IPS DF 6.9 (cell line): Measurements from ENCODE around the gene MYCN.

Experiments used
- DNase-seq: peaks from one replicate; pipeline ENCODE4 v3.0.0-alpha.2; 2013; ENCODE audit warnings: low read depth, low spot score
- H3K27ac ChIP-seq: one replicate; pipeline ENCODE4 v1.5.1; 2013; ENCODE audit warnings: low read length, control low read depth
- H3K27me3 ChIP-seq: 2 replicates; pipeline ENCODE4 v1.6.1; 2013; ENCODE audit warnings: mild to moderate bottlenecking, low read length; ENCODE audit not compliant: control insufficient read depth, insufficient read depth
- H3K36me3 ChIP-seq: 2 replicates; pipeline ENCODE4 v1.6.1; 2013; ENCODE audit warnings: low read length; ENCODE audit not compliant: control insufficient read depth, insufficient read depth
- H3K4me1 ChIP-seq: 2 replicates; pipeline ENCODE4 v1.6.1; 2013; ENCODE audit warnings: low read length; ENCODE audit not compliant: control insufficient read depth, insufficient read depth
- H3K4me3 ChIP-seq: 2 replicates; pipeline ENCODE4 v1.5.1; 2013; ENCODE audit warnings: mild to moderate bottlenecking, low read length
- H3K9me3 ChIP-seq: 2 replicates; pipeline ENCODE4 v1.6.1; 2013; ENCODE audit warnings: low read length, inconsistent platforms; ENCODE audit not compliant: control insufficient read depth, insufficient read depth
- WGBS: extraction: QIAGEN DNeasy Blood & Tissue Kit; methylation state at CpG from one replicate; pipeline ENCODE4 v1.1.7; 2013; ENCODE audit warnings: mixed read lengths, missing lambda C conversion rate; ENCODE audit not compliant: insufficient read length, insufficient coverage; 5-methylcytosine and 5-hydroxymethylcytosine counted together

The MYCN gene

DNA sequence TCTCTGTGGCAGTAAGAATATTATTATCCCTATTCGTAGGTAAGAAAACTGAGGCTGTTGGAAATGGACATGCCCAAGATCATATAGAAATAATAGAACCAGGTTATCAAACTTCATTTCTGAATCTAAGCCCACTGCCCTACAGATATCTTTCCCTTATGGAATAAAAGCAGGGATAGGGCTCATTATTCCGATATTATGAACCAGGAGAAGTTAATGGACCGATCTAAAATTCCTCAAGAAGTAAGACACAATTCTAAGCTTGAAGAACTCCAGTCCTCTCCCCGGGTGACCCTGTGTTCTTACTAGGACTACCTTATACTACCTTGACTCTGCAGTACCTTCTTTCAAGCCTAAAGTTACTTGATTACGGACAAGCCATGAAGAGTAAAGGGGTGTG lies 8.4 kb upstream of the MYCN start:
- no peaks in the 10 kb centered on the region for H3K9me3 ChIP-seq
- no peak overlapping the region for H3K27ac ChIP-seq
- DNase-seq: no peak
- no peak overlapping the region for H3K4me3 ChIP-seq
- H3K4me1 ChIP-seq: 0 out of 2 replicates have a peak, but pooled peaks cover 2% of the 10 kb centered on the region
- no CpG with 5 or more reads among the region's 5 CpGs for WGBS
- H3K27me3 ChIP-seq: no peaks in the 10 kb centered on the region
- H3K36me3 ChIP-seq: no peaks in the 10 kb centered on the region

- H3K27me3 ChIP-seq: no peaks in the 10 kb centered on the region
- no peak for DNase-seq
- WGBS: no CpG with 5 or more reads among the region's 21 CpGs
- no peaks in the 10 kb centered on the region for H3K36me3 ChIP-seq
- no peaks in the 10 kb centered on the region for H3K9me3 ChIP-seq
- H3K4me1 ChIP-seq: no peaks in the 10 kb centered on the region
- H3K4me3 ChIP-seq: no peak overlapping the region
- H3K27ac ChIP-seq: no peak overlapping the region
Observed at GRCh38 chr2:15932394-15933183, 7.8 kb upstream of the MYCN start.

DNA sequence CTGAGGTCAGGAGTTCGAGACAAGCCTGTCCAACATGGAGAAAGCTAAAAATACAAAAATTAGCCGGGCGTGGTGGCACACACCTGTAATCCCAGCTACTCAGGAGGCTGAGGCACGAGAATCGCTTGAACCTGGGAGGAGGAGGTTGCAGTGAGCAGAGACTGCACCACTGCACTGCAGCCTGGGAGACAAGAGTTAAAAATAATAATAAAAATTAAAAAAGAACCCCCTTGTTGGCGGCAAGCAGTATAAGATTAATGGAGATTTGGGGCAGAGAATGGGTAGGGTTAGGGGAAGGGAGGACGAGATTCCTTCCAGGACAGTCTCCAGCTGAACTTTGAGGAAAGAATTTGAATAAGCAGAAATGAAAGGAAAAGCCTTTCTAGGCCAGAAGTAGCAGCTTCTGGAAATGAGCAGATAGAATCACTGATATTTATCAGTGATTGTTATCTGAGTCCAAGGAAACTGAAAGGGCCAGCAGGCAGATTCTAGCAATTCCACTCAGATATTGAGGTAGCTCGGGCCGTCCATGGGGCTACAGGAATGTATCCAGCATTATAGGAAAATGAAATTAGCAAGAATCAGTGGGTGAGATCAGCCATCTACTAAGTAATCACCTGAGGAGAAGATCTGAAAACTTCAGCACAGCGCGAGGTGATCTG lies 7.0 kb upstream of the MYCN start:
- Histone ChIP-seq H3K4me1 (no peaks in the 10 kb centered on the region), H3K27ac (no peak overlapping the region), H3K27me3 (no peaks in the 10 kb centered on the region), H3K9me3 (no peaks in the 10 kb centered on the region), H3K4me3 (no peak overlapping the region), H3K36me3 (no peaks in the 10 kb centered on the region)
- no CpG with 5 or more reads among the region's 11 CpGs for WGBS
- no peak for DNase-seq

GRCh38 chr2:15934291-15934945 lies 5.9 kb upstream of the MYCN start:
- Histone ChIP-seq H3K9me3 (no peaks in the 10 kb centered on the region), H3K4me1 (no peaks in the 10 kb centered on the region), H3K36me3 (no peaks in the 10 kb centered on the region), H3K4me3 (no peak overlapping the region), H3K27ac (no peak overlapping the region), H3K27me3 (no peaks in the 10 kb centered on the region)
- no CpG with 5 or more reads among the region's 4 CpGs for WGBS
- DNase-seq: no peak

DNA sequence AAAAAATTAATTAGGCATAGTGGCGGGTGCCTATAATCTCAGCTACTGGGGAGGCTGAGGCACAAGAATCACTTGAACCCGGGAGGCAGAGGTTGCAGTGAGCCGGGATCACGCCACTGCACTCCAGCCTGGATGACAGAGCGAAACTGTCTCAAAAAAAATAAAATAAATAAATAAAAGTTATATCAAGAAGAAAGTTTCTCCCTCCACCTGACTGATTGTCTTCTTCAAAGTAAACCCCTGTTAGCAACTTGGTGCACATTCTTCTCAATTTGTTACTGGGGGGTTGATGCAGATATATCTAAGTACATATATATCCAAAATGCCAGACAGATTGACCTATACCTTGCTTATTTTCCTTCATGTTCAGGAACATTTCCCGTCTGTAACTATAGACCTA lies 5.2 kb upstream of the MYCN start:
- Histone ChIP-seq H3K9me3 (no peaks in the 10 kb centered on the region), H3K27ac (no peak overlapping the region), H3K4me3 (no peak overlapping the region), H3K4me1 (no peaks in the 10 kb centered on the region), H3K27me3 (no peaks in the 10 kb centered on the region), H3K36me3 (no peaks in the 10 kb centered on the region)
- no peak for DNase-seq
- no CpG with 5 or more reads among the region's 6 CpGs for WGBS

DNA sequence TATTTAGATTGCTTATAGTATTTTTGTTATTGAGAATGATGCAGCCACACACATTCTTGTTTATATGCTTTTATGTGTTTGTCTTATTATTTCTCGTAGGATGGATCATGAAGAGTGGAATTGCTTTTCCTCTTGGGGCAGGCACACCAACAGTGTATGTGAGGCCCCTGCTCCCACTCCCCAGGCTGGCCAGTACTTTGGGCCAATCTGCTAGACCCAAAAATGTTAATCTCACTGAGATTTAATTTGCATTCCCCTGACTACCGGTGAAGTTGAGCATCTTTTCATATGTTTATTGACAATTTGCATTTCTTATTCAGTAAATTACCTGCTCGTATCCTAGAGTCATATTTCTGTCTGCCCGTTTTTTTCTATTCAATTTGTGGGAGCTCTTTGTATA lies 4.7 kb upstream of the MYCN start:
- WGBS: no CpG with 5 or more reads among the region's 4 CpGs

DNA sequence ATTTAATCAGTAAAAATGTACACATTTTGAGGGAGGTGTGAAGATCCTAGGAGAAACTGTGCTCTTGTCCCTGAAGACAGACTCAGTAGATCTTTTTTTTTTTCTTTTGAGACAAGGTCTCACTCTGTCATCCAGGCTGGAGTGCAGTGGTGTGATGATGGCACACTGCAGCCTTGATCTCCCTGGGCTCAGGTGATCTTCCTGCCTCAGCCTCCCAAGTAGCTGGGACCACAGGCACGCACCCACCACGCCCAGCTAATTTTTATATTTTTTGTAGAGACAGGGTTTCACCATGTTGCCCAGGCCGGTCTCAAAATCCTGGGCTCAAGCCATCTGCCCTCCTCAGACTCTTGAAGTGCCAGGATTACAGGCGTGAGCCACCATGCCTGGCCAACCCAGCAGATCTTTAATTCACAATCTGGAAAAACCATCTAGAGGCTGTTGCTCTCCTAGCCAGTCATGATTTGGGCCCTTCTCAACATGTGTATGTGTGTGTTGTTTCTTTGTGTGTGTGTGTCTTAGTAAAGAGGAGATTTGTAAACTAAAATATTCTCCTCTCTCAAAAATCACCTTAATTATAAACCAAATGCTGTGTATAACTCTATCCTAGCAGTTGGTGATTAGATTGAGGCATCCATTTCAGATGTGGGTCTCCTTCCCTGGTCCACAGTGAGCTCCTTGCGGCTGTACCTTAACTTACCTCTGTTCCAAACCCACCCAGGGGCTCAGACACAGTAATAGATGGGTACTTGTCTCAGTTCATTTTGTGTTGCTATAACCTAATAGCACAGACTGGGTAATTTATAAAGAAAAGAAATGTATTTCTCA lies 3.9 kb upstream of the MYCN start:
- WGBS: no CpG with 5 or more reads among the region's 5 CpGs

More for the DNA sequence above, 4.7 kb upstream of the MYCN start:
- no peaks in the 10 kb centered on the region for H3K9me3 ChIP-seq
- H3K4me1 ChIP-seq: no peaks in the 10 kb centered on the region
- no peaks in the 10 kb centered on the region for H3K27me3 ChIP-seq
- H3K36me3 ChIP-seq: no peaks in the 10 kb centered on the region
- no peak overlapping the region for H3K4me3 ChIP-seq
- no peak for DNase-seq
- no peak overlapping the region for H3K27ac ChIP-seq

GRCh38 chr2:15937105-15937881 lies 3.1 kb upstream of the MYCN start:
- no peaks in the 10 kb centered on the region for H3K4me1 ChIP-seq
- DNase-seq: no peak
- H3K9me3 ChIP-seq: no peaks in the 10 kb centered on the region
- no peak overlapping the region for H3K4me3 ChIP-seq
- no peak overlapping the region for H3K27ac ChIP-seq
- H3K36me3 ChIP-seq: no peaks in the 10 kb centered on the region
- H3K27me3 ChIP-seq: no peaks in the 10 kb centered on the region
- no CpG with 5 or more reads among the region's 8 CpGs for WGBS

More for the DNA sequence above, 3.9 kb upstream of the MYCN start:
- DNase-seq: no peak
- no peaks in the 10 kb centered on the region for H3K36me3 ChIP-seq
- H3K27me3 ChIP-seq: no peaks in the 10 kb centered on the region
- no peak overlapping the region for H3K4me3 ChIP-seq
- no peak overlapping the region for H3K27ac ChIP-seq
- H3K9me3 ChIP-seq: no peaks in the 10 kb centered on the region
- no peaks in the 10 kb centered on the region for H3K4me1 ChIP-seq

DNA sequence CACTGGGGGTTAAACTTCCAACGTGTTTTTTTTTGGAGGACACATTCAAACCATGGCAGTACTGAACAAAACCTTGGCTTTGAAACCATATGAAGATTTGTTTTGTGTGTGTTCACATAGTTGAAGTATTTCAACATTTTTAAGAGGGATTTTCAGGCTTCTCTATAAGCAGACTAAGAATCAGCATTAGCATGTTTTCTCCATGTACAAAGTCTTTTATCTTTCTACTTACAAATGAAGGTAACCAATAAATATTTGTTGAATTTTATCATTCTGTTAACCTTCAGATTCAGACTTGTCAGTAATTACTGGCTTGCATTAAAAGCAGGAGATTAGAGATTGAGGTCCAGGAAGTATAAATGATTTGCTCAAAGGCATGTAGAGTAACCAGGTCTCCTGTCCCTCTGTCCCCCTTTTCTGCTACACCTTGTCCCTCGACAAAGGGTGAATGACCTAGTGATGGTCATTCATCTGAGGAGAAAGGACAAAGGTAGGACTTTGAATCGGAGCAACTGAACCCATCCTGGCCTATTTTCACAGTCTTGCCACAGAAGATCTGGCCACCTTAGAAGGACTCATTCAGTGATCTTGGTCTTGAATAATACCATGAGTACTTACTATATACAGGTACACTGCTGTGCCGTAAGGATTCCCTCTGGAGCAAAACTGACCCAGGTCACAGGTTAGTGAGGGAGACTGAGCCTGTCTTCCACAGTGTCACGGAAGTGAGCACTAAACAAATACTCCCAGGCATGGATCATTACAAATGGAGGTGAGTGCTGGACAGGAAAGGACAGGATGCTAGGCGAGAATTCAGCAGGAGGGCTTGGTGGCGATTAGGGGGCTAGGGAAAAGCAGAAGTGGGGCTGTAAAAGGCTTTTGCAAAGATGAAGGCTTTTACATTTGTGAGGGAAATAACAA lies 2.2 kb upstream of the MYCN start:
- no peak overlapping the region for H3K27ac ChIP-seq
- WGBS: no CpG with 5 or more reads among the region's 7 CpGs
- H3K27me3 ChIP-seq: no peaks in the 10 kb centered on the region
- DNase-seq: no peak
- H3K36me3 ChIP-seq: no peaks in the 10 kb centered on the region; the same call in 1 of the 2 replicates
- no peak overlapping the region for H3K4me3 ChIP-seq
- no peaks in the 10 kb centered on the region for H3K4me1 ChIP-seq
- no peaks in the 10 kb centered on the region for H3K9me3 ChIP-seq
